ENCODE measurements around the gene C1QB. TPM values are rescaled to one million over a fixed set of nuclear protein-coding genes. Genes with fewer than 3 reads are reported as not detected.
A peak's percentile ranks its signal among the peaks of the same experiment; 100 is the strongest.

The C1QB gene
- polyA plus RNA-seq, 3 donors, result 3.9 to 15.4 (median 6.4) TPM

GRCh38 chr1:22694172-22694571, 41.1 kb downstream of the C1QB start:
- Histone ChIP-seq H3K4me1 (ENCODE audit: control insufficient read depth in 1 of 2, insufficient read depth in 2 of 2, low read length in 2 of 2) (no peaks in the 10 kb centered on the region), H3K4me2 (replicated peaks; ENCODE audit: extremely low read depth, low read length, poor library complexity, severe bottlenecking) (no peak overlapping the region), H3K79me2 (ENCODE audit: insufficient read depth, low read length) (no peaks in the 10 kb centered on the region), H3K4me3 (replicated peaks in 1 of 3; ENCODE audit: low read depth in 2 of 3, low read length in 3 of 3) (no peak overlapping the region), H3K36me3 (replicated peaks in 1 of 2; ENCODE audit: control insufficient read depth in 1 of 2, insufficient read depth in 2 of 2, low read length in 2 of 2) (no peaks in the 10 kb centered on the region), H2AFZ (ENCODE audit: insufficient read depth, low read depth, low read length, poor library complexity, severe bottlenecking) (no peak overlapping the region), H3K9me3 (replicated peaks in 1 of 2; ENCODE audit: control insufficient read depth in 1 of 2, insufficient read depth in 1 of 2, low read length in 2 of 2) (no peaks in the 10 kb centered on the region), H3K9ac (ENCODE audit: insufficient read depth, low read length, poor library complexity, severe bottlenecking) (peak overlapping the region; percentile 16), H3K27me3 (ENCODE audit: control insufficient read depth in 2 of 2, insufficient read depth in 2 of 2, low read length in 2 of 2) (no peaks in the 10 kb centered on the region), H3K27ac (ENCODE audit: low read depth in 1 of 2, low read length in 2 of 2) (no peak overlapping the region), H4K20me1 (ENCODE audit: insufficient read depth, low read length) (no peaks in the 10 kb centered on the region)
- Mint-ChIP-seq H3K4me3 (no peak overlapping the region), H3K9me3 (no peaks in the 10 kb centered on the region), H3K27me3 (ENCODE audit: low read depth in 3 of 3) (peaks cover 3 to 7% (median 4%) of the 10 kb centered on the region in 3 donors), H3K27ac (no peak overlapping the region), H3K4me1 (no peaks in the 10 kb centered on the region), H3K36me3 (no peaks in the 10 kb centered on the region)
- intact Hi-C loops (cut with micrococcal nuclease), result no loop called here
- WGBS (ENCODE audit: insufficient coverage), result 92% methylated on average over 4 of the region's 5 CpGs
- no peak for TF ChIP-seq CTCF (IDR thresholded peaks at IDR 0.05)
- no peak for DNase-seq

GRCh38 chr1:22696610-22697009, 43.6 kb downstream of the C1QB start:
- no peak overlapping the region for H3K4me3 Mint-ChIP-seq
- H3K27me3 Mint-ChIP-seq (ENCODE audit: low read depth in 3 of 3), result peaks cover 0 to 5% (median 3%) of the 10 kb centered on the region in 3 donors
- Histone ChIP-seq H3K4me2 (replicated peaks; ENCODE audit: extremely low read depth, low read length, poor library complexity, severe bottlenecking) (no peak overlapping the region), H3K27me3 (ENCODE audit: control insufficient read depth in 2 of 2, insufficient read depth in 2 of 2, low read length in 2 of 2) (no peaks in the 10 kb centered on the region), H2AFZ (ENCODE audit: insufficient read depth, low read depth, low read length, poor library complexity, severe bottlenecking) (no peak overlapping the region), H3K79me2 (ENCODE audit: insufficient read depth, low read length) (no peaks in the 10 kb centered on the region), H3K27ac (ENCODE audit: low read depth in 1 of 2, low read length in 2 of 2) (no peak overlapping the region), H3K9ac (ENCODE audit: insufficient read depth, low read length, poor library complexity, severe bottlenecking) (no peak overlapping the region), H3K4me1 (ENCODE audit: control insufficient read depth in 1 of 2, insufficient read depth in 2 of 2, low read length in 2 of 2) (no peaks in the 10 kb centered on the region), H3K9me3 (replicated peaks in 1 of 2; ENCODE audit: control insufficient read depth in 1 of 2, insufficient read depth in 1 of 2, low read length in 2 of 2) (no peaks in the 10 kb centered on the region), H3K4me3 (replicated peaks in 1 of 3; ENCODE audit: low read depth in 2 of 3, low read length in 3 of 3) (no peak overlapping the region), H4K20me1 (ENCODE audit: insufficient read depth, low read length) (no peaks in the 10 kb centered on the region), H3K36me3 (replicated peaks in 1 of 2; ENCODE audit: control insufficient read depth in 1 of 2, insufficient read depth in 2 of 2, low read length in 2 of 2) (no peaks in the 10 kb centered on the region)
- intact Hi-C loops (cut with micrococcal nuclease), result no loop called here
- 83% methylated on average over 1 of the region's 3 CpGs for WGBS (ENCODE audit: insufficient coverage)
- no peaks in the 10 kb centered on the region for H3K4me1 Mint-ChIP-seq
- H3K9me3 Mint-ChIP-seq, result no peaks in the 10 kb centered on the region
- no peak for TF ChIP-seq CTCF (IDR thresholded peaks at IDR 0.05)
- H3K36me3 Mint-ChIP-seq, result no peaks in the 10 kb centered on the region
- no peak for DNase-seq
- no peak overlapping the region for H3K27ac Mint-ChIP-seq
